Epidermal melanocyte (primary cell): ENCODE results near the gene KCNG4.
"Not testable (repeated sequence)": the region's sequence is repeated elsewhere in the genome, so short reads cannot be mapped to it uniquely, and the experiment has no call there.

Experiments used
- DNase-seq: peaks from one replicate; pipeline ENCODE4 v3.0.0; 2011; ENCODE audit warnings: low spot score; ENCODE audit not compliant: insufficient read length

KCNG4 gene

DNA sequence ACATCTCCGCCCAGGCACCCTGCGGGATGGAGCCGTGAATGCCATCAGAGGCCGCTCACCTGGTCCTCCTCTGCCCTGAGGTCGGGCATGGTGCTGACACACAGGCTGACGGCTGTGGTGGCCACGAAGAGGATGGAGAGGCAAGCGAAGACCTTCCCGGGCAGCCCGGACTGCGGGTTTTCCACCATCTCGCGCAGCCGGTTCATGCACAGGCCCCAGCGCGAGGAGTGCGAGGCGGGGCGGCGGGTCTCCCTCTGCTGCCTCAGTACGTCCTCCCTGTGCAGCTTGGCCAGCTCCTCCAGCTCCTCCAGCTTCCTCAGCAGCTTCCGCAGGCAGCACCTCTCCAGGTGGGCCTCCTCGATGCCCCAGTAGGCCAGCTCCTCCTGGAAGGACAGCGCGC lies 3.1 kb downstream of the KCNG4 start:
- no peak for DNase-seq

DNA sequence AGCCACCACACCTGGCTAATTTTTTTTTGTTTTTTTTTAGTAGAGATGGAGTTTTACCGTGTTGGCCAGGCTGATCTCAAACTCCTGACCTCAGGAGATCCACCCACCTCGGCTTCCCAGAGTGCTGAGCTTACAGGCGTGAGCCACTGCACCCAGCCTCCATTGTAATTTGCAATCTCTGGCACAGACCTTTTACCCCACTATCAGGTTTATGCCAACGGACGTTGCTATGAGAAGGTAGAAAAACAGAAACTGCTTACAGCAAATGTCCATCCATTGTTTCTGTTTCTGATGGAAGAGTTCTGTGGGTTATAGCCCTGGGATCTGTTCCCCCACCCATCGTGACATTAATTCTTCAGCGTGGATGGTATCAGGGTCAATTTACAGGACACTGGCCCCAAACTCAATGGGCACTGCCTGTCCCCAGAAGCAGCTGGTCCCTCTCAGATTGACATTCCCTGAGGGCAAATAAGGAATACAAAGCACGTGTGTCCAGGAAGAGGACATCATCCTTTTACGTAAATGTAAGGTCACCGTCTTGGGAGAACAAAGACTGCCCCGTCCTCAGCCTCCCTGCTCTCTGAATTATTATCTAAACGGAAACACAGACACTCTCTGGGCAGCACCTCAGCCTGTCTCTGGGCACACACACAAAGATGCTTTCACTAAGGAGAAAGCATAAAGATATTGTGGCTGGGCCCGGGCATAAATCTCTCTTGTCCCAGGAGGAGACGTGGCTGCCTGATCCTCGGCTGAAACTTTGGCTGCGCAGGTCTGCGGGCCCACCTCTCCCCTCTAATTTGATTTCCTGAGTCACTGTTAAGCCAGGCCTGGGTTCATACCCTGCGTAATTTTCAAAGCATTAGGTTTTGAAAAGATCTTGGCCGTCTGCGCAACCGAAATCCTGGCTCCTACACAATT lies 5.2 kb downstream of the KCNG4 start:
- no peak for DNase-seq

DNA sequence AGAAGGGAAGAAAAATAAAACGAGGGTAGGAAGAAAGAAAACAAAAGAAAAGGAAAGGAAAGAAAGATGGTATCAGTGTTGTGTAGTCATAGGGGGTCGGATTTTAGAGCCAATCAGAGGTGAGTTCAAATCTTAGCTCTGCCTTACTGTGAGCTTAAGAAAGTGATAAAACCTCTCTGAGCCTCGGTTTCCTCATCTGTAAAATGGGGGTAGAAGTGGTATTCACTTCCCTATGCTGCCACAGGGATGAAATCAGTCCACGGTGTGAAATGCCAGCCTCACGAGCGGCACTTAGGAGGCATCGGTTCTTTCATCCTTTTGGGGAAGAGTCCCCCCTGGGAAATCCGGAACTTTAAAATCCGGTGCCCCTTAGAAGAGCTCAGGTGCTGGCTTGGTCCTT lies 6.1 kb downstream of the KCNG4 start:
- no peak for DNase-seq

DNA sequence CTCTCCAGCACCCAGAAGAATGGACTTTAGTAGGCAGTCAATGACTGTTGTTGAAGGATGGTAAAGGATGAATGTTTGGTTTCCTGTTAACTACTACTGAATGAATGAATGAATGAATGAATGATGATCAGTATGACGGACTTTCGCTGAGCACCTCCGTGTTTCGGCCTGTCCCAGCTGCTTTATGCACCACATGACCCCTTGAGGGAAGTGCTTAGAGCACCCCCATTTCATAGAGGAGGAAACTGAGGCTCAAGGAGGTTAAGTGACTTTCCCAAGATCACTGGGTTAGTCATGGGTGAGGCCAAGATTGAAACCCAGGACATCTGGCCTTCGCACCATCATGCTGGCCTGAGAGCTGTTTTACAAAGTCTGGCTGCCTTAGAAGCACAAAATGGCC lies 6.8 kb downstream of the KCNG4 start:
- DNase-seq = no peak

DNA sequence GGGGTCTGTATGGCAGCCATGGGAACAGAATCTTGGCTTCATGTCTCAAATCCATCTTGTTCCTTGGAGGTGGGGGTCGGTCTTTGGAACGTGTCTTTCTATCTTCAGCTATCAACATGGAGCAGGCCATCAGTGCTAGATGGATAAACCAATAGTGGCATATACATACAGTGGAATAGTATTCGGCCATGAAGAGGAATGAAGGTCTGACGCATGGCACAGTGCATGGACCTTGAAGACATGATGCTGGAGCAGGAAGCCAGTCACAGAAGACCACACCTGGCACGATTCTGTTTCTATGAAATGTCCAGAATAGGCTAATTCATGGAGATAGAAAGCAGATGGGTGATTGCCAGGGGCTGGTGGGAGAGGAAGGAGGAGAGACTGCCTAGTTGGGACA lies 7.8 kb downstream of the KCNG4 start:
- no peak for DNase-seq

DNA sequence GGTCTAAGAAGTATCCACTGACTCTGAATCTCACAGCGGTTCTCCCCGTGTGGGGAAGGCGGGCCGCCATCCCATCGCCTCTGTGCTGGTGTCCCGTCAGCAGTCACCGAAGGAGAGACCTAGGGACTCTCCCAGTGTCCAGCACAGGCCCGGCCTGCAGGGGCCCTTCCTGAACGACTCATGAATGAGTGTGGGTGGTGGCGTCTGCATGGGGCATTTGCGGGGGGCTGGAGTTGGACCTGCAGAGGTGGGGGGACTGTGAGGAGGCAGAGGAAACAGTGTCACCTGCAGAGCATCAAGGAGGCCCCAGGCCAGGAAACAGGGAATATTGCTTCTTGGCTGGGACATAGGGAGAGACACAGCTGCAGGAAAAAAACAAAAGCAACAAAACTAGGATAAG lies 10.3 kb downstream of the KCNG4 start:
- no peak for DNase-seq

DNA sequence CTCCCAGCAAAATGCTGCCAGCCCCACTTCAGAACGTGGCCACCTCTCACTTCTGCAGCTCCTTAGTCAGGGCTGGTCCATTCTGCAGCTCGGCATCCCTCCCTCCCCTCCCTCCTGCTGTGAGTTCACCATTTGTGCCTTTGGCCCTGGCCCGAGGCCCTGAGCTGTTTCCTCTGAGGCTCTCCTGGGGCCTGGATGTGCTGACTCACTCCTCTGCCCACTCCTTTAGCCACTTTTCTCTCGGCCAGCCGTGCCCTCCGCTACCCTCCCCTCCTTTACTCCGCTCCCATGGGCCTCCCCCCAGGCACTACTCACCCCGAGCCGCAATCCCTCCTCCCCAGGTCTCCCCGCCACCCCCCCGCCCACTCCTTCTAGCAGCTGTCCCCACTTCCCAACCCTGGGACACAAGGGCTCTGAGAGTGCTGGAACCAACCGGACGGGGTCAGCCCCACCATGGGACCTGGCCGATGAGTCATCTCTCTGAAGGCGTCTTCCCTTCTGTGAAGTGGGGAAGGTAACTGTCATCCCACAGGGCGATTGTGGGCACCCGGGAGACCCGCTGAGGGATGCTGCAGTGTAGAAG lies 11.5 kb downstream of the KCNG4 start:
- peak; percentile 64 for DNase-seq

DNA sequence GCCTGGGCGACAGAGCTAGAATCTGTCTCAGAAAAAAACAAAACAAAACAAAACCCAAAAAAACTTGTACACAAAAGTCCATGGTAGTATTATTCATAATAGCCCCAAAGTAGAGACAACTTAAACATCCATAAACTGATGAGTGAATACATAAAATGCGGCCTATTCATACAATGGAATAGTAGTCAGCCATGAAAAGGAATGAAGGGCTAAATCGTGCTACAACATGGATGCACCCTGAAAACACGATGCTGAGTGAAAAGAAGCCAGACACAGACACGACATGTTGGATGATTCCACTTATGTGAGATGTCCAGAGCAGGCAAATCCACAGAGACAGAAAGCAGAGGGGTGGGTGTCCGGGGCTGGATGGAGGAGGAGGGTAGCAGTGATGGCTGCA lies 12.3 kb downstream of the KCNG4 start:
- no peak for DNase-seq

DNA sequence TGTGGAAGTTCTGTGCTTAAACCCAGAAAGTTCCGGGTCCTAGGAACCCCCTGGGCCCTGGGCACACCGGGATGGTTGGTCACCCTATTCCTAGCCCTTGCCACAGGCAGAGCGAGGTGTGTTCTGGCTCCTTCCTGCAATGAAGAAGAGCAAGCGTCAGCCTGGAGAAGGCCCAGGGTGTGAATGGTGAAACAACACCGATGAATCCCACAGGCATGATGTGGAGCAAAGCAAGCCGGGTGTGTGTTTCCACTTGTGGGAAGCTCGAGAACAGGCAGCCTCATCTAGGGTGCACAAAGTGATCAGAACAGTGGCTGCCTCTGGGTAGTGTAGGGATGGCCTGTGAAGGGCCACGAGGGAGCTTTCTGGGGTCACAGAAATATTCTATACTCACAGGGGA lies 13.8 kb downstream of the KCNG4 start:
- DNase-seq = no peak

DNA sequence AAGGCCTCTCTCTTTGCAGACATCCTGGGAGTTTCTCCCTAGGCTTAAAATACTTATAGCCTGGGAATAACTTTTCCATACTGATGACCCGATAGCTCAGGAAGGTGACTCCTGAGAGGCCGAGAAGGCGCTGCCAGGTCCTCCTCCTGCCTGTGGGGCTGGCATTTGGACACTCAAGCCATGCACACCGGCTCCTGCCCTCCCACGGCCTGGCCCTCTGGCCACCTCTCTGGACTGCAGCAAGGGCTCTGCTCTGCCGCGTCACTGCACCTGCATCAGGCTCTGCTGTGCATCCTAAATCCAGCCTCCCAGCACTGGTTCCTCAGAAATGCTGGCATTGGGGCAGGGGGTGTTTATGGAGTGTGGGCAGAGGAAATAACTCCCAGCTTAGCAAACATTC lies 14.2 kb downstream of the KCNG4 start:
- no peak for DNase-seq

DNA sequence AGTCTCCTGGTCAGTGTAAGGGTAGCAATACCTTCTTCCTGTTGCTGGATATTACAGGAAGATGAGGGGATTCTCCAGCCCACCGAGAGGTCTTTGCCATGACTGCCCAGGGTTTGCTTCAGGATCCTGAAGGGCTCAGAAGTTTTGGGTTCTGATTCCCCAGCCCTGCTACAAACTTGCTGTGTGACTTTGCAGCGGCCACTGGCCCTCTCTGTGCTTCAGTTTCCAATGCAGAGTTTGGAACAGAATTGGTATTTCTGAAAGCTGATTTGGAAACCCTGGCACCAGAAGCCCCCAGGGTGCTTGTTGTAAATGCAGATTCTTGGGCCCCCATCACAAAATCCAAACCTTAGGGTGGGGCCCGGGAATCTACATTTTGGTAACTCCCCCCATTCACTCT lies 14.7 kb downstream of the KCNG4 start:
- no peak for DNase-seq

DNA sequence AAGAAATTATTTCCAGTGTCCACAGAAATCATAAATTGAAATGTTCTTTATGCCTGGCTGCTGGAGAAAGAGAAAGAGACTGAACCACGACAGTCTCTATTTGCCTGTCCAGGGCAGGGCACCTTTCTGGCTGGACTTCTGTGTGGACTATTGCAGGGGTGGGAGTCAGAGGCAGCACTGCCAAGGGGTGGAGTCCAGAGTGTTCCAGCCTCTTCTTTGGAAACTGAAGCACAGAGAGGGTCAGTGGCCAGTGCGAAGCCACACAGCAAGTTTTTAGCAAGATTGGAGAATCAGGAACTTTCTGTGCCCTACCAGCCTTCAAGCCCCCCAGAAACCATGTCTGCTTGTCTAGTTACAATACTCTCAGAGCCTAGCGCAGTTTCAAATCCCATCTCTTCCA lies 15.3 kb downstream of the KCNG4 start:
- no peak for DNase-seq

DNA sequence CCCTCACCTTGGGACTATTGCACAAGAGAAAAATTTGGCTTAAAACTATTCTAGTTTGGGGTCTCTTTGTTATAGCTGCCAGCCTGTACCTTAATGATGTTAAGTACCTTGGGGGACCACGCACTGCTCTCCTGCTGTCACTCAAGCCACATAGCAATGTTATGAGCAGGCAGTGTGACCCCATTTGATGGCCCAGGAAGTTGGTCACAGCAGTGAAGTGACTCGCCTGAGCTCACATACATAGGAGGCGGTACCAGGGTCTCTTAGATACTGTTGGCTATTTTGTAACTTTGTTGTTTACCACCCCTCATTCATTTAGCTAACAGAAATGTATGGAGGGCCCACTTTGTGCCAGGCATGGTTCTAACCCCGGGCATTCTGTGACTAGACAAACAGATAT lies 16.4 kb downstream of the KCNG4 start:
- DNase-seq = no peak

DNA sequence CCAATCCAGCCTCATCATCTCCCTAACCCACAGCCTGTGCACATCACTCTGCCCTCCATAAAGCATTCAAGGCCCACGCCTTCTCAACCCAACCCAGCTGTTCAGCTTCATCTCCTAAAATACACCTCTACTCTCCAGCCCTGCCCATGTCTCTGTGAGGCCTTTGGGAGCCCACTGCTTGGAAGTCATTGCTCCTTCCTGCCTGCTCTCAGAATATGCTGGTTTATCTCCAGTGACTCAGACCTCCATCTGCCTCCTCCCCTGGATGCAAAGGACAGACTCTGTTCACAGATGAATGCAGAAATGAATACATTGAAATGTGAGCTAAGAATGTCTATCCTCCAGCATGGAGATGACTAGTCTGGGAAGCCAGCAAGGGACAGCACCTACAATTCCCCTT lies 19.0 kb downstream of the KCNG4 start:
- DNase-seq = no peak

DNA sequence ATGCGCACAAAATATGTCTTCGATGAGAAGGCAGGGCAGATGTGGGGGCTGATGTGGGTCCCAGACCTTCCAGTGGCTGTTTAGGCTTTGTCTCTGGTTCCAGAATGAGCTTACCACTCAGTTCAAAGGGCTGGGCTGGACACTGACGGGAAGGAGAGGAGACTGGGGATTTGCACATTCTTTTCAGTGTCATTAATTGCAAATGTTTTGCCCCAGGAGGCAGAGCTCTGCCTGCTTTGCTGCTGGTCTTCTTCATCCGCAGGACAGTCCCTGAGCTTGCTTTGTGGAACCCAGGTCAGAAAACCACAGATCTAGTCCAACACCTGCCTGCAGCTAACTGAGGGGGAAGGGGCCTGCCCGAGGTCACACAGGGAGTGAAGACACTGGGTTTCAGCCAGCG lies 20.9 kb downstream of the KCNG4 start:
- DNase-seq = no peak

DNA sequence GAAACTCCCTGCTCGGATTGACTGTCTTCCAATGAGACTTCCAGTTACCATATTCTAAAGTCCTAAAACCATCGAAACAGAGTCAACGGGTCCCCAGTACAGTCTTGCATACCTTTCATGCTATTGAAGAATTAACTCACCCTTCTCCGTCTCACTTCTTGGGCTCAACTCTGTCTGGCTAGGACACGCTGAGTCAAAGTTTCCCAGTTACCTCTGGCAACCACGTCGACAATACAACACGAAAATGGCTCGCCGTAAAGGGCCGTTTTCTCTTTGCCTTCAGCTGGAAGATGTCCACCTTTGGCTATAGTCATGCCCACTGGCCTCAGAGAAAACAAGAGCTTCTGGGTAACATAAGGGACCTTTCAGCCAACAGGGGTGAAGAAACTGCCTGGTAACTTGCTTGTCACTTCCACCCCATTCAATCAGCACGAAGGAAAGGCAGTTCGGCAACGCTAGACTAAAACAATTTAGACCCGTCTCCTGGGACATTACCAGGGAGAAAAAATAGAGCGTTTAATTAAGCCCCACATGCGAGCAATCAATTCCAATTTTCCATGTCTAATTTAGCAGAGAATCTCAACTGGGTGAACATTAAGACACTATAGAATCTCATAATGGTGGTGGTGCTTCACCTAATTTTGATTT lies 21.5 kb downstream of the KCNG4 start:
- DNase-seq = no peak

DNA sequence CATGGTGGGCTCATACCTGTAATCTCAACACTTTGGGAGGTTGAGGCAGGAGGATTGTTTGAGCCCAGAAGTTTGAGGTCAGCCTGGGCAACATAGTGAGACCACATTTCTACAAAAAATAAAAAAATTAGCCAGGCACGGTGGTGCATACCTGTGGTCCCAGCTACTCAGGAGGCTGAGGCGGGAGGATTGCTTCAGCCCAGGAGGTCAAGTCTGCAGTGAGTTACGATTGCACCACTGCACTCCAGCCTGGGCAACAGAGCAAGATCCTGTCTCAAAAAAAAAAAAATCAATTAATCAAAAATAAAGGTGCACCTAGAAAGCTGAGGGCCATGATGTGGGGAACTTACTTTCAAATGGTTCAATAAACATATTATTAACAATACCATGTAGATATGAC lies 23.7 kb downstream of the KCNG4 start:
- DNase-seq = not testable (repeated sequence)

DNA sequence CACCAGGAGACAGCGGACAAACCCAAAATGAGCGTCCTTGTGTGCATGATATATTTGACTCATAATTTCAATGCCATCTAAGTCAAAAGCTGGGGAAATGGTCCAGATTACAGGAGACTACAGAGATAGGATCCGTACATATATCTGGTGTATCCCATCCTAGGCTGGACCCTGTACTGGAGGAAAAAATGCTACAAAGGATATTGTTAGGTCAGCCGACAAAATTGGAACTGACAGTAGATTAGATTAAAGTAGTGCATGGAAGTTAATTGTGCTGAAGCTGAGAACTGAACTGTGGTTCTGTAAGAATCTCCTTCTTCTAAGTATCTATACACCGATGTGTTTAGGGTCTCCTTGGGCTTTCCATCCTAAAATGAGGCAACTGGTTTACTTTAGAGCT lies 24.3 kb downstream of the KCNG4 start:
- no peak for DNase-seq

DNA sequence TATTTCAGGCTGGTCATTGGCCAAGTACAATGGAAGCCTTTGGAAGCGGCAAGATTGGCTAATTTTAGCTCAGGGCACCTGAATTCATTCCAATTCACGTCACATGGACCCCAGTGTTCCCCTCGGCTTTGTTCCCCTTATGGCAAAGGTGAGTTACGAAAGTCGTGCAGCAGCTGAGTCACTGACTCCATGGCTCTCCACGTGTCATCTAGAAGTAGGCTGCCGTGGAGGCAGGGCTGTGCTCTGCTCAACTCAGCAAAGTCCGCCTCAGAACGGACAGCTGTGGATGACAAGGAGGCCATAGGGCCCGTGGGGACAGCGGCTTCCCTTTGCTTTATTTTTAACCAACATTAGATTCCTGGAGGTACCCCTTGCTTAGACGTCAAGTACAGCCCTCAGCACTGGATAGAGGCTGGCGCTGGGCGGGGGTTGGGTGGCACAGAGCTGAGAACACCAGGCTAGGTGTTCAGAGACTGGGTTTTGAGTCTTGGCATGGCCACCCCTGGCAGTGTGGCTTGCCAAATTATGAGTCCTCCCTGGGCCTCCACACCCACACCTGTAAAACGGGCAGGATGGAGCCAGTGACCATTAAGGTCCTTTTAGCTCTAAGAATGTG lies 25.3 kb downstream of the KCNG4 start:
- no peak for DNase-seq

DNA sequence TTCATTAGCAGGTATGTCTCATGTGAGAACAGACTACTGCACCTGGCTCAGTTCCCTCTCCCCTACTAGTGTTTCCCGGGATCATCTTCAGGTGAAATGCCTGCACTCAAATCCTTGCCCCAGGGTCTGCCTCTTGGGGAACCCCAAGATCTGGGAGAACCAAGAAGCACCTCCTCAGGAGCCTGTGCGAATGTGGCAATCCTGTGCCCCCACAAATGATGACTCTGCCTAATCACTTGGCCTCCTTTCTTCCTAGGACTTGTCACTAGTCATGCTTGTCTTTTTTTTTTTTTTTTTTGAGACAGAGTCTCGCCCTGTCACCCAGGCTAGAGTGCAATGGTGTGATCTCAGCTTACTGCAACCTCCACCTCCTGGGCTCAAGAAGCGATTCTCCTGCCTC lies 27.2 kb downstream of the KCNG4 start:
- no peak for DNase-seq

DNA sequence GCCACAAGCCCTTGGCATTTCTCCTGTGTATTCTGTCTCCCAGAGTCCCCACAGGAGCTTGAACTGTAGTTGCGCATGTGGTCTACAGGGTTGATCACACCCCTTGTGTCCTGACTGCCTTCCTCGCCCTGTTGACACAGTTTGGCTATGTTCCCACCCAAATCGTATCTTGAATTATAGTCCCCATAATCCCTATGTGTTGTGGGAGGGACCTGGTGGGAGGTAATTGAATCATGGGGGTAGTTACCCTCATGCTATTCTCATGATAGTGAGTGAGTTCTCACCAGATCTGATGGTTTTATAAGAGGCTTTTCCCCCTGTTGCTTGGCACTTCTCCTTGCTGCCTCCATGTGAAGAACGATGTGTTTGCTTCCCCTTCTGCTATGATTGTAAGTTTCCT lies 27.7 kb downstream of the KCNG4 start:
- no peak for DNase-seq

DNA sequence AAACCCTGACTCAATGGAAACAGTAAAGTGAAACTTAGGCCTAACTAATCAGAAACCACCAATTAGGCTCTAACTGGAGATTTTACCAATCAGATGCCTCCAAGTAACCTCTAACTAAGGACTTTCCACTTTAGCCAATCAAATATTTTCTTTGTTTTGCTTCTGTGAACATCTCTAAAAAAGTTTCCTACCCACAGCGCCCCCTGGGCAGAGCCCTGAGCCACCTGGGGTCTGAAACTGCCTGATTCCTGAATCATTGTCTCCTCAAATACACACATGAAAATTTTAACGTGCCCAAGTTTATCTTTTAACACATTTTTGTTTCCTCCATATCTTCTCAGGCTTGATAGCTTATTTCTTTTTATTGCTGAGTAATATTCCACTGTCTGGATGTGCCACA lies 29.8 kb downstream of the KCNG4 start:
- no peak for DNase-seq
